ENCODE results near the gene OR51B4. TPM values are rescaled to one million over a fixed set of nuclear protein-coding genes. Genes with fewer than 3 reads are reported as not detected.

Gene OR51B4
- total RNA-seq, 1 donor, result not detected

DNA sequence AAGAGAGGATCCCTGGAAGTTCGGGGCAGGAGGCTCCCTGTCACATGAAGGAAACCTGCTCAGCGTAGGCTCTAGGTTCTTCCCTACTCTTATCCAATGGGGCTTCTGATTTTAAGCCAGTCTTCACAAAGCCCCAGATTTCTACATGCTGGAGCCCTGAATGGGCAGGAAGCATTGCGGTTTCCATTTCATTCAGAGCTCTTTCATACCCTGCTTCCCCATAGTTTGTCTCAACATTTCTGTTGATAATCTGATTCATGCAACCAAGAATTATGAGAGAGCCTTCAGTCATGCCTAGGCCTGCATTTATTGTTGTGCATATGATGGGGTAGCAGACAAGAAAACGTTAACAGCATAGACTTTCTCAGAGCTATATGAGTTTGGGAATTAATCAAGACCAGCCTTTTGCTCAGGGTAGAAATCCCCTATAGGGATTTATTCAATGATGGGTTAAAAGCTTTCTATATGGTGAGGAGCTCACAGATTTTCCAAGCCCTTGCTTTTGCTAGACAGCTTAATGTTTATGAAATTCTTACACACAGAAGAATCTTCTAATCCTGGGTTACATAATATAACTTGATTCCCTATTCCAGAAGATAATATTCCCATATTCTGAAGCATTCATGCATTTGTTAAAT, 15.9 kb downstream of the OR51B4 start:
- Histone ChIP-seq H3K4me2 (ENCODE audit: insufficient read depth, low read length) (no peak overlapping the region), H3K4me1 (ENCODE audit: insufficient read depth, low read length) (peaks cover 13% of the 10 kb centered on the region), H2AFZ (ENCODE audit: low read length) (no peak overlapping the region), H4K20me1 (ENCODE audit: insufficient read depth, low read length) (no peaks in the 10 kb centered on the region), H3K27ac (ENCODE audit: low read depth, low read length) (no peak overlapping the region), H3K4me3 (ENCODE audit: insufficient read depth, low read length) (no peak overlapping the region), H3K79me2 (ENCODE audit: insufficient read depth, low read length) (no peaks in the 10 kb centered on the region), H3K36me3 (ENCODE audit: insufficient read depth, low read length) (no peaks in the 10 kb centered on the region), H3K9me3 (ENCODE audit: low read depth, low read length) (no peaks in the 10 kb centered on the region), H3K27me3 (ENCODE audit: insufficient read depth, low read length) (no peaks in the 10 kb centered on the region)
- TF ChIP-seq, protein P1, sequence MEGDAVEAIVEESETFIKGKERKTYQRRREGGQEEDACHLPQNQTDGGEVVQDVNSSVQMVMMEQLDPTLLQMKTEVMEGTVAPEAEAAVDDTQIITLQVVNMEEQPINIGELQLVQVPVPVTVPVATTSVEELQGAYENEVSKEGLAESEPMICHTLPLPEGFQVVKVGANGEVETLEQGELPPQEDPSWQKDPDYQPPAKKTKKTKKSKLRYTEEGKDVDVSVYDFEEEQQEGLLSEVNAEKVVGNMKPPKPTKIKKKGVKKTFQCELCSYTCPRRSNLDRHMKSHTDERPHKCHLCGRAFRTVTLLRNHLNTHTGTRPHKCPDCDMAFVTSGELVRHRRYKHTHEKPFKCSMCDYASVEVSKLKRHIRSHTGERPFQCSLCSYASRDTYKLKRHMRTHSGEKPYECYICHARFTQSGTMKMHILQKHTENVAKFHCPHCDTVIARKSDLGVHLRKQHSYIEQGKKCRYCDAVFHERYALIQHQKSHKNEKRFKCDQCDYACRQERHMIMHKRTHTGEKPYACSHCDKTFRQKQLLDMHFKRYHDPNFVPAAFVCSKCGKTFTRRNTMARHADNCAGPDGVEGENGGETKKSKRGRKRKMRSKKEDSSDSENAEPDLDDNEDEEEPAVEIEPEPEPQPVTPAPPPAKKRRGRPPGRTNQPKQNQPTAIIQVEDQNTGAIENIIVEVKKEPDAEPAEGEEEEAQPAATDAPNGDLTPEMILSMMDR (IDR thresholded peaks at IDR 0.05; ENCODE audit: extremely low read depth, low read depth, low read length), result no peak
- DNase-seq (ENCODE audit: insufficient read length, low spot score, missing footprints), result no peak

DNA sequence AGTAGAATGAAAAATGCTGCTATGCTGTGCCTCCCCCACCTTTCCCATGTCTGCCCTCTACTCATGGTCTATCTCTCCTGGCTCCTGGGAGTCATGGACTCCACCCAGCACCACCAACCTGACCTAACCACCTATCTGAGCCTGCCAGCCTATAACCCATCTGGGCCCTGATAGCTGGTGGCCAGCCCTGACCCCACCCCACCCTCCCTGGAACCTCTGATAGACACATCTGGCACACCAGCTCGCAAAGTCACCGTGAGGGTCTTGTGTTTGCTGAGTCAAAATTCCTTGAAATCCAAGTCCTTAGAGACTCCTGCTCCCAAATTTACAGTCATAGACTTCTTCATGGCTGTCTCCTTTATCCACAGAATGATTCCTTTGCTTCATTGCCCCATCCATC, 17.1 kb downstream of the OR51B4 start:
- H3K27ac ChIP-seq (ENCODE audit: low read depth, low read length), result no peak overlapping the region
- no peaks in the 10 kb centered on the region for H3K36me3 ChIP-seq (ENCODE audit: insufficient read depth, low read length)
- H3K4me1 ChIP-seq (ENCODE audit: insufficient read depth, low read length), result peaks cover 12% of the 10 kb centered on the region
- H3K9me3 ChIP-seq (ENCODE audit: low read depth, low read length), result no peaks in the 10 kb centered on the region
- no peak overlapping the region for H3K4me3 ChIP-seq (ENCODE audit: insufficient read depth, low read length)
- no peak for DNase-seq (ENCODE audit: insufficient read length, low spot score, missing footprints)
- no peak overlapping the region for H2AFZ ChIP-seq (ENCODE audit: low read length)
- H3K4me2 ChIP-seq (ENCODE audit: insufficient read depth, low read length), result no peak overlapping the region
- TF ChIP-seq, protein P1 (IDR thresholded peaks at IDR 0.05; ENCODE audit: extremely low read depth, low read depth, low read length), result no peak
- H3K79me2 ChIP-seq (ENCODE audit: insufficient read depth, low read length), result no peaks in the 10 kb centered on the region
- no peaks in the 10 kb centered on the region for H3K27me3 ChIP-seq (ENCODE audit: insufficient read depth, low read length)
- H4K20me1 ChIP-seq (ENCODE audit: insufficient read depth, low read length), result no peaks in the 10 kb centered on the region

DNA sequence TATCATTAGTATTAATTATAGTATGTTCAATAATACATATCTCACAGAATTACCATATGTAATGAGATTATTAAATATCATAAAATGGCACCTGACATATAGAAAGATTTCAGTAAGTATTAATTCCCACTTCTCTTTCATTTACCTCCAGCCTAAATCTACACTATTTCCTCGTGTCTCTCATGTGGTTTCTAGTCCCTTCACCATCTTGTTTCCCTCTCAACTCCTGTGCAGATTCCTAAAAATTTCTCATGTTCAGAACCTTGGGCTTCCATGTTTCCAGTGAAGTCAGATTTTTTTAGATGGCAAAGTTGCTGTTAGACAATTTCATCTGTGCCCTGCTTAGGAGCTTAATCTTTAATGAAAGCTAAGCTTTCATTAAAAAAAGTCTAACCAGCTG, 17.9 kb downstream of the OR51B4 start:
- Histone ChIP-seq H3K4me3 (ENCODE audit: insufficient read depth, low read length) (no peak overlapping the region), H4K20me1 (ENCODE audit: insufficient read depth, low read length) (no peaks in the 10 kb centered on the region), H3K9me3 (ENCODE audit: low read depth, low read length) (no peaks in the 10 kb centered on the region), H3K27ac (ENCODE audit: low read depth, low read length) (no peak overlapping the region), H3K4me1 (ENCODE audit: insufficient read depth, low read length) (peaks cover 6% of the 10 kb centered on the region), H3K79me2 (ENCODE audit: insufficient read depth, low read length) (no peaks in the 10 kb centered on the region), H2AFZ (ENCODE audit: low read length) (no peak overlapping the region), H3K36me3 (ENCODE audit: insufficient read depth, low read length) (no peaks in the 10 kb centered on the region), H3K4me2 (ENCODE audit: insufficient read depth, low read length) (no peak overlapping the region), H3K27me3 (ENCODE audit: insufficient read depth, low read length) (no peaks in the 10 kb centered on the region)
- no peak for DNase-seq (ENCODE audit: insufficient read length, low spot score, missing footprints)
- TF ChIP-seq, protein P1 (IDR thresholded peaks at IDR 0.05; ENCODE audit: extremely low read depth, low read depth, low read length), result no peak

DNA sequence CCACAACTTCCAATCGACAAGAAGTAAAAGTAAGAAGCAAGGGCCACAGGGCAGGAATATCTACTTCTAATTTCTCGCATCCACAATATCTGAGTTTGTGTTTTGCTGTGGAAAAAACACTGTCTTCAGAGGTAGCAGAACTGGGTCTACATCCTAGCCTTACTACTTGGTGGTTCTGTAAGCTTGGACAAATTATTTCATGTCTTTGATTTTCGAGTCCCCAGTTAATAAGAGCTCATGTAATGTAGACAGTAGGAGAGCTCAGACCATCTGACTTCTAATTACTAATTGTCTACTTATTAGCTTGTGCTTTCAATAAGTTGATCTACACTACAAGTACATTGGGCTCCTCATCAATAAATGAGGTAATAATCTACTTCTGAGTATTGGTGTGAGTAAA, 18.7 kb downstream of the OR51B4 start:
- DNase-seq (ENCODE audit: insufficient read length, low spot score, missing footprints), result no peak
- Histone ChIP-seq H3K4me3 (ENCODE audit: insufficient read depth, low read length) (no peak overlapping the region), H3K27me3 (ENCODE audit: insufficient read depth, low read length) (no peaks in the 10 kb centered on the region), H3K9me3 (ENCODE audit: low read depth, low read length) (no peaks in the 10 kb centered on the region), H3K36me3 (ENCODE audit: insufficient read depth, low read length) (no peaks in the 10 kb centered on the region), H3K27ac (ENCODE audit: low read depth, low read length) (no peak overlapping the region), H2AFZ (ENCODE audit: low read length) (no peak overlapping the region), H4K20me1 (ENCODE audit: insufficient read depth, low read length) (no peaks in the 10 kb centered on the region), H3K4me1 (ENCODE audit: insufficient read depth, low read length) (peaks cover 6% of the 10 kb centered on the region), H3K79me2 (ENCODE audit: insufficient read depth, low read length) (no peaks in the 10 kb centered on the region), H3K4me2 (ENCODE audit: insufficient read depth, low read length) (no peak overlapping the region)
- TF ChIP-seq, protein P1 (IDR thresholded peaks at IDR 0.05; ENCODE audit: extremely low read depth, low read depth, low read length), result no peak

All from osteoblast (primary cell).